HEK293 (cell line): ENCODE results near the gene PMAIP1.

Experiments used
- KLF1 ChIP-seq: fragments of 450-650 bp; formaldehyde crosslinking; IDR thresholded peaks from 2 replicates; pipeline ENCODE4 v1.5.1; 2016; ENCODE audit warnings: missing biosample characterization, missing genetic modification characterization
- ZBTB1 ChIP-seq: fragments of 450-650 bp; formaldehyde crosslinking; IDR thresholded peaks from 2 replicates; pipeline ENCODE4 v1.5.1; 2016; ENCODE audit warnings: missing biosample characterization, missing genetic modification characterization
- ZFHX2 ChIP-seq: fragments of 450-650 bp; formaldehyde crosslinking; conservative IDR thresholded peaks from 2 replicates; pipeline ENCODE4 v1.5.1; 2016; ENCODE audit warnings: missing biosample characterization, missing genetic modification characterization
- ZNF157 ChIP-seq: fragments of 450-650 bp; formaldehyde crosslinking; IDR thresholded peaks from 2 replicates; pipeline ENCODE4 v1.5.1; 2016; ENCODE audit warnings: missing biosample characterization, missing genetic modification characterization
- ZNF169 ChIP-seq: fragments of 450-650 bp; formaldehyde crosslinking; IDR thresholded peaks from 2 replicates; pipeline ENCODE4 v1.5.1; 2016; ENCODE audit warnings: missing biosample characterization, missing genetic modification characterization
- ZNF202 ChIP-seq: fragments of 450-650 bp; formaldehyde crosslinking; IDR thresholded peaks from 2 replicates; pipeline ENCODE4 v1.5.1; 2016; ENCODE audit warnings: missing biosample characterization, missing genetic modification characterization, borderline replicate concordance
- ZNF221 ChIP-seq: fragments of 450-650 bp; formaldehyde crosslinking; IDR thresholded peaks from 2 replicates; pipeline ENCODE4 v1.5.1; 2017; ENCODE audit warnings: missing biosample characterization, missing genetic modification characterization, borderline replicate concordance
- ZNF394 ChIP-seq: fragments of 450-650 bp; formaldehyde crosslinking; IDR thresholded peaks from 2 replicates; pipeline ENCODE4 v1.5.1; 2016; ENCODE audit warnings: missing biosample characterization, missing genetic modification characterization, mild to moderate bottlenecking, moderate library complexity, borderline replicate concordance
- ZNF433 ChIP-seq: fragments of 450-650 bp; formaldehyde crosslinking; IDR thresholded peaks from 2 replicates; pipeline ENCODE4 v1.5.1; 2016; ENCODE audit warnings: missing biosample characterization, missing genetic modification characterization, low read depth
- ZNF558 ChIP-seq: fragments of 450-650 bp; formaldehyde crosslinking; IDR thresholded peaks from 2 replicates; pipeline ENCODE4 v1.5.1; 2016; ENCODE audit warnings: missing biosample characterization, missing genetic modification characterization
- ZNF707 ChIP-seq: fragments of 450-650 bp; formaldehyde crosslinking; IDR thresholded peaks from 2 replicates; pipeline ENCODE4 v1.5.1; 2016; ENCODE audit warnings: missing biosample characterization, missing genetic modification characterization
- ZNF776 ChIP-seq: fragments of 450-650 bp; formaldehyde crosslinking; IDR thresholded peaks from 2 replicates; pipeline ENCODE4 v1.5.0; 2017; ENCODE audit warnings: missing biosample characterization, missing genetic modification characterization, borderline replicate concordance
- ZNF777 ChIP-seq: fragments of 450-650 bp; formaldehyde crosslinking; IDR thresholded peaks from 2 replicates; pipeline ENCODE4 v1.5.1; 2017; ENCODE audit warnings: missing biosample characterization, missing genetic modification characterization, borderline replicate concordance
- ZNF792 ChIP-seq: fragments of 450-650 bp; formaldehyde crosslinking; IDR thresholded peaks from 2 replicates; pipeline ENCODE4 v1.5.1; 2016; ENCODE audit warnings: missing biosample characterization, missing genetic modification characterization
- TF ChIP-seq, protein P1 (sequence below): fragments of 450-650 bp; formaldehyde crosslinking; IDR thresholded peaks from 2 replicates; pipeline ENCODE4 v1.5.1; 2016; ENCODE audit warnings: missing biosample characterization, missing genetic modification characterization, borderline replicate concordance
- TF ChIP-seq, protein P2 (sequence below): fragments of 450-650 bp; formaldehyde crosslinking; IDR thresholded peaks from 2 replicates; pipeline ENCODE4 v1.5.1; 2016; ENCODE audit warnings: missing biosample characterization, missing genetic modification characterization
- TF ChIP-seq, protein P3 (sequence below): fragments of 450-650 bp; formaldehyde crosslinking; IDR thresholded peaks from 2 replicates; pipeline ENCODE4 v1.5.1; 2016; ENCODE audit warnings: missing biosample characterization, missing genetic modification characterization
- TF ChIP-seq, protein P4 (sequence below): fragments of 450-650 bp; IDR thresholded peaks from 2 replicates; pipeline ENCODE4 v1.5.1; 2018; ENCODE audit warnings: missing biosample characterization, mild to moderate bottlenecking, missing genetic modification characterization
- TF ChIP-seq, protein P5 (sequence below): fragments of 450-650 bp; formaldehyde crosslinking; IDR thresholded peaks from 2 replicates; pipeline ENCODE4 v1.5.1; 2016; ENCODE audit warnings: missing biosample characterization, missing genetic modification characterization
- TF ChIP-seq, protein P6 (sequence below): sonication (generic); formaldehyde crosslinking; IDR thresholded peaks from 2 replicates; pipeline ENCODE4 v1.8.1; 2022; ENCODE audit warnings: mild to moderate bottlenecking, moderate library complexity, missing genetic modification reagents
- TF ChIP-seq, protein P7 (sequence below): fragments of 450-650 bp; formaldehyde crosslinking; IDR thresholded peaks from 2 replicates; pipeline ENCODE4 v1.5.1; 2016; ENCODE audit warnings: missing biosample characterization, missing genetic modification characterization
- TF ChIP-seq, protein P8 (sequence below): fragments of 450-650 bp; formaldehyde crosslinking; IDR thresholded peaks from 2 replicates; pipeline ENCODE4 v1.5.0; 2017; ENCODE audit warnings: missing biosample characterization, missing genetic modification characterization, borderline replicate concordance

The PMAIP1 gene

DNA sequence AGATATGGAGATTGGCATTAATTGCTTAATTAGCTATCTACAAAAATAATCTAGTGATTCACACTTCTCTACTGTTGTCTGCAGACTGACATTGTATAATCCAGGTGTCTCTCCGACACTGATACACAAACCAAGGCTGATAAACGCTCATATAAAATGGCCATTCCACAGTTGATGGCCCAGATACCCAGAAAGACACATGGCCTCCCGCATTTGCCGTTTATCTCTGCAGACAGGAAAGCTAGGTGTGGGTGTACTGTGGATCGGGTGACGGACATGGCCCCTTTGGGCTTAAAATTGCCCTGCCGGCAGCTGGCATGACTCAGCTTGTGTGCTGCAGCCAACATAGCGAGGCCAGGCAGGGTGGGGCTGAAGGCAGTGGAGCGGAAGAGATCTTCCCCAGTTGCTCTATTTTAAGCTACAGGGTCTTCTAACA is 18.5 kb downstream of the PMAIP1 start (continued):
- TF ChIP-seq, protein P1, sequence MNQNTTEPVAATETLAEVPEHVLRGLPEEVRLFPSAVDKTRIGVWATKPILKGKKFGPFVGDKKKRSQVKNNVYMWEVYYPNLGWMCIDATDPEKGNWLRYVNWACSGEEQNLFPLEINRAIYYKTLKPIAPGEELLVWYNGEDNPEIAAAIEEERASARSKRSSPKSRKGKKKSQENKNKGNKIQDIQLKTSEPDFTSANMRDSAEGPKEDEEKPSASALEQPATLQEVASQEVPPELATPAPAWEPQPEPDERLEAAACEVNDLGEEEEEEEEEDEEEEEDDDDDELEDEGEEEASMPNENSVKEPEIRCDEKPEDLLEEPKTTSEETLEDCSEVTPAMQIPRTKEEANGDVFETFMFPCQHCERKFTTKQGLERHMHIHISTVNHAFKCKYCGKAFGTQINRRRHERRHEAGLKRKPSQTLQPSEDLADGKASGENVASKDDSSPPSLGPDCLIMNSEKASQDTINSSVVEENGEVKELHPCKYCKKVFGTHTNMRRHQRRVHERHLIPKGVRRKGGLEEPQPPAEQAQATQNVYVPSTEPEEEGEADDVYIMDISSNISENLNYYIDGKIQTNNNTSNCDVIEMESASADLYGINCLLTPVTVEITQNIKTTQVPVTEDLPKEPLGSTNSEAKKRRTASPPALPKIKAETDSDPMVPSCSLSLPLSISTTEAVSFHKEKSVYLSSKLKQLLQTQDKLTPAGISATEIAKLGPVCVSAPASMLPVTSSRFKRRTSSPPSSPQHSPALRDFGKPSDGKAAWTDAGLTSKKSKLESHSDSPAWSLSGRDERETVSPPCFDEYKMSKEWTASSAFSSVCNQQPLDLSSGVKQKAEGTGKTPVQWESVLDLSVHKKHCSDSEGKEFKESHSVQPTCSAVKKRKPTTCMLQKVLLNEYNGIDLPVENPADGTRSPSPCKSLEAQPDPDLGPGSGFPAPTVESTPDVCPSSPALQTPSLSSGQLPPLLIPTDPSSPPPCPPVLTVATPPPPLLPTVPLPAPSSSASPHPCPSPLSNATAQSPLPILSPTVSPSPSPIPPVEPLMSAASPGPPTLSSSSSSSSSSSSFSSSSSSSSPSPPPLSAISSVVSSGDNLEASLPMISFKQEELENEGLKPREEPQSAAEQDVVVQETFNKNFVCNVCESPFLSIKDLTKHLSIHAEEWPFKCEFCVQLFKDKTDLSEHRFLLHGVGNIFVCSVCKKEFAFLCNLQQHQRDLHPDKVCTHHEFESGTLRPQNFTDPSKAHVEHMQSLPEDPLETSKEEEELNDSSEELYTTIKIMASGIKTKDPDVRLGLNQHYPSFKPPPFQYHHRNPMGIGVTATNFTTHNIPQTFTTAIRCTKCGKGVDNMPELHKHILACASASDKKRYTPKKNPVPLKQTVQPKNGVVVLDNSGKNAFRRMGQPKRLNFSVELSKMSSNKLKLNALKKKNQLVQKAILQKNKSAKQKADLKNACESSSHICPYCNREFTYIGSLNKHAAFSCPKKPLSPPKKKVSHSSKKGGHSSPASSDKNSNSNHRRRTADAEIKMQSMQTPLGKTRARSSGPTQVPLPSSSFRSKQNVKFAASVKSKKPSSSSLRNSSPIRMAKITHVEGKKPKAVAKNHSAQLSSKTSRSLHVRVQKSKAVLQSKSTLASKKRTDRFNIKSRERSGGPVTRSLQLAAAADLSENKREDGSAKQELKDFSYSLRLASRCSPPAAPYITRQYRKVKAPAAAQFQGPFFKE (tag by site-specific recombination) = no peak
- peak; percentile 75 for TF ChIP-seq KLF1 (tag by site-specific recombination)
- TF ChIP-seq ZNF394 = peak; percentile 41; the same call in 1 of the 2 replicates
- no peak for TF ChIP-seq ZNF776 (tag by site-specific recombination)
- no peak for TF ChIP-seq ZBTB1 (tag by site-specific recombination)
- TF ChIP-seq, protein P2, sequence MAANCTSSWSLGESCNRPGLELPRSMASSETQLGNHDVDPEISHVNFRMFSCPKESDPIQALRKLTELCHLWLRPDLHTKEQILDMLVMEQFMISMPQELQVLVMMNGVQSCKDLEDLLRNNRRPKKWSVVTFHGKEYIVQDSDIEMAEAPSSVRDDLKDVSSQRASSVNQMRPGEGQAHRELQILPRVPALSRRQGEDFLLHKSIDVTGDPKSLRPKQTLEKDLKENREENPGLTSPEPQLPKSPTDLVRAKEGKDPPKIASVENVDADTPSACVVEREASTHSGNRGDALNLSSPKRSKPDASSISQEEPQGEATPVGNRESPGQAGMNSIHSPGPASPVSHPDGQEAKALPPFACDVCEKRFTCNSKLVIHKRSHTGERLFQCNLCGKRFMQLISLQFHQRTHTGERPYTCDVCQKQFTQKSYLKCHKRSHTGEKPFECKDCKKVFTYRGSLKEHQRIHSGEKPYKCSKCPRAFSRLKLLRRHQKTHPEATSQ (tag by site-specific recombination) = no peak
- no peak for TF ChIP-seq ZNF707 (tag by site-specific recombination)
- TF ChIP-seq ZNF202 = no peak
- TF ChIP-seq, protein P3, sequence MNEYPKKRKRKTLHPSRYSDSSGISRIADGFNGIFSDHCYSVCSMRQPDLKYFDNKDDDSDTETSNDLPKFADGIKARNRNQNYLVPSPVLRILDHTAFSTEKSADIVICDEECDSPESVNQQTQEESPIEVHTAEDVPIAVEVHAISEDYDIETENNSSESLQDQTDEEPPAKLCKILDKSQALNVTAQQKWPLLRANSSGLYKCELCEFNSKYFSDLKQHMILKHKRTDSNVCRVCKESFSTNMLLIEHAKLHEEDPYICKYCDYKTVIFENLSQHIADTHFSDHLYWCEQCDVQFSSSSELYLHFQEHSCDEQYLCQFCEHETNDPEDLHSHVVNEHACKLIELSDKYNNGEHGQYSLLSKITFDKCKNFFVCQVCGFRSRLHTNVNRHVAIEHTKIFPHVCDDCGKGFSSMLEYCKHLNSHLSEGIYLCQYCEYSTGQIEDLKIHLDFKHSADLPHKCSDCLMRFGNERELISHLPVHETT (tag by site-specific recombination) = no peak
- no peak for TF ChIP-seq ZNF169 (tag by site-specific recombination)
- TF ChIP-seq, protein P4, sequence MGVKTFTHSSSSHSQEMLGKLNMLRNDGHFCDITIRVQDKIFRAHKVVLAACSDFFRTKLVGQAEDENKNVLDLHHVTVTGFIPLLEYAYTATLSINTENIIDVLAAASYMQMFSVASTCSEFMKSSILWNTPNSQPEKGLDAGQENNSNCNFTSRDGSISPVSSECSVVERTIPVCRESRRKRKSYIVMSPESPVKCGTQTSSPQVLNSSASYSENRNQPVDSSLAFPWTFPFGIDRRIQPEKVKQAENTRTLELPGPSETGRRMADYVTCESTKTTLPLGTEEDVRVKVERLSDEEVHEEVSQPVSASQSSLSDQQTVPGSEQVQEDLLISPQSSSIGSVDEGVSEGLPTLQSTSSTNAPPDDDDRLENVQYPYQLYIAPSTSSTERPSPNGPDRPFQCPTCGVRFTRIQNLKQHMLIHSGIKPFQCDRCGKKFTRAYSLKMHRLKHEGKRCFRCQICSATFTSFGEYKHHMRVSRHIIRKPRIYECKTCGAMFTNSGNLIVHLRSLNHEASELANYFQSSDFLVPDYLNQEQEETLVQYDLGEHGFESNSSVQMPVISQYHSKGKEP (tag by site-specific recombination) = no peak
- TF ChIP-seq, protein P5, sequence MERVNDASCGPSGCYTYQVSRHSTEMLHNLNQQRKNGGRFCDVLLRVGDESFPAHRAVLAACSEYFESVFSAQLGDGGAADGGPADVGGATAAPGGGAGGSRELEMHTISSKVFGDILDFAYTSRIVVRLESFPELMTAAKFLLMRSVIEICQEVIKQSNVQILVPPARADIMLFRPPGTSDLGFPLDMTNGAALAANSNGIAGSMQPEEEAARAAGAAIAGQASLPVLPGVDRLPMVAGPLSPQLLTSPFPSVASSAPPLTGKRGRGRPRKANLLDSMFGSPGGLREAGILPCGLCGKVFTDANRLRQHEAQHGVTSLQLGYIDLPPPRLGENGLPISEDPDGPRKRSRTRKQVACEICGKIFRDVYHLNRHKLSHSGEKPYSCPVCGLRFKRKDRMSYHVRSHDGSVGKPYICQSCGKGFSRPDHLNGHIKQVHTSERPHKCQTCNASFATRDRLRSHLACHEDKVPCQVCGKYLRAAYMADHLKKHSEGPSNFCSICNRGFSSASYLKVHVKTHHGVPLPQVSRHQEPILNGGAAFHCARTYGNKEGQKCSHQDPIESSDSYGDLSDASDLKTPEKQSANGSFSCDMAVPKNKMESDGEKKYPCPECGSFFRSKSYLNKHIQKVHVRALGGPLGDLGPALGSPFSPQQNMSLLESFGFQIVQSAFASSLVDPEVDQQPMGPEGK (tag by site-specific recombination) = peak; percentile 76
- no peak for TF ChIP-seq ZNF777 (tag by site-specific recombination)
- no peak for TF ChIP-seq ZNF558 (tag by site-specific recombination)
- TF ChIP-seq ZNF792 (tag by site-specific recombination) = no peak
- no peak for TF ChIP-seq ZNF157 (tag by site-specific recombination)
- TF ChIP-seq, protein P6, sequence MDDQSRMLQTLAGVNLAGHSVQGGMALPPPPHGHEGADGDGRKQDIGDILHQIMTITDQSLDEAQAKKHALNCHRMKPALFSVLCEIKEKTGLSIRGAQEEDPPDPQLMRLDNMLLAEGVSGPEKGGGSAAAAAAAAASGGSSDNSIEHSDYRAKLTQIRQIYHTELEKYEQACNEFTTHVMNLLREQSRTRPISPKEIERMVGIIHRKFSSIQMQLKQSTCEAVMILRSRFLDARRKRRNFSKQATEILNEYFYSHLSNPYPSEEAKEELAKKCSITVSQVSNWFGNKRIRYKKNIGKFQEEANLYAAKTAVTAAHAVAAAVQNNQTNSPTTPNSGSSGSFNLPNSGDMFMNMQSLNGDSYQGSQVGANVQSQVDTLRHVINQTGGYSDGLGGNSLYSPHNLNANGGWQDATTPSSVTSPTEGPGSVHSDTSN = no peak
- TF ChIP-seq ZNF433 (tag by site-specific recombination) = no peak
- no peak for TF ChIP-seq ZNF221 (tag by site-specific recombination)
- TF ChIP-seq, protein P7, sequence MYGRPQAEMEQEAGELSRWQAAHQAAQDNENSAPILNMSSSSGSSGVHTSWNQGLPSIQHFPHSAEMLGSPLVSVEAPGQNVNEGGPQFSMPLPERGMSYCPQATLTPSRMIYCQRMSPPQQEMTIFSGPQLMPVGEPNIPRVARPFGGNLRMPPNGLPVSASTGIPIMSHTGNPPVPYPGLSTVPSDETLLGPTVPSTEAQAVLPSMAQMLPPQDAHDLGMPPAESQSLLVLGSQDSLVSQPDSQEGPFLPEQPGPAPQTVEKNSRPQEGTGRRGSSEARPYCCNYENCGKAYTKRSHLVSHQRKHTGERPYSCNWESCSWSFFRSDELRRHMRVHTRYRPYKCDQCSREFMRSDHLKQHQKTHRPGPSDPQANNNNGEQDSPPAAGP (tag by site-specific recombination) = 0 out of 2 replicates have a peak, but pooled peaks have one; percentile 46
- TF ChIP-seq ZFHX2 (tag by site-specific recombination) = peak; percentile 79
- TF ChIP-seq, protein P8, sequence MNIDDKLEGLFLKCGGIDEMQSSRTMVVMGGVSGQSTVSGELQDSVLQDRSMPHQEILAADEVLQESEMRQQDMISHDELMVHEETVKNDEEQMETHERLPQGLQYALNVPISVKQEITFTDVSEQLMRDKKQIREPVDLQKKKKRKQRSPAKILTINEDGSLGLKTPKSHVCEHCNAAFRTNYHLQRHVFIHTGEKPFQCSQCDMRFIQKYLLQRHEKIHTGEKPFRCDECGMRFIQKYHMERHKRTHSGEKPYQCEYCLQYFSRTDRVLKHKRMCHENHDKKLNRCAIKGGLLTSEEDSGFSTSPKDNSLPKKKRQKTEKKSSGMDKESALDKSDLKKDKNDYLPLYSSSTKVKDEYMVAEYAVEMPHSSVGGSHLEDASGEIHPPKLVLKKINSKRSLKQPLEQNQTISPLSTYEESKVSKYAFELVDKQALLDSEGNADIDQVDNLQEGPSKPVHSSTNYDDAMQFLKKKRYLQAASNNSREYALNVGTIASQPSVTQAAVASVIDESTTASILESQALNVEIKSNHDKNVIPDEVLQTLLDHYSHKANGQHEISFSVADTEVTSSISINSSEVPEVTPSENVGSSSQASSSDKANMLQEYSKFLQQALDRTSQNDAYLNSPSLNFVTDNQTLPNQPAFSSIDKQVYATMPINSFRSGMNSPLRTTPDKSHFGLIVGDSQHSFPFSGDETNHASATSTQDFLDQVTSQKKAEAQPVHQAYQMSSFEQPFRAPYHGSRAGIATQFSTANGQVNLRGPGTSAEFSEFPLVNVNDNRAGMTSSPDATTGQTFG = no peak
